OCI-LY7 (cell line): Measurements from ENCODE around the gene GAP43. TPM values are rescaled to one million over a fixed set of nuclear protein-coding genes. Genes with fewer than 3 reads are reported as not detected.
A peak's percentile ranks its signal among the peaks of the same experiment; 100 is the strongest.

ENCODE experiments used
- BruUV-seq: library from RNA; stranded (reverse); fragments of 400-500 nt; replicated peaks from 2 replicates; lab custom pipeline; 2021; lab: Mats Ljungman, UMichigan
- CTCF ChIA-PET: fragments of 300-600 bp; sonication (Branson Sonifier 250); formaldehyde crosslinking; loops from one replicate; lab custom pipeline; 2022; ENCODE audit warnings: antibody characterized with exemption; ENCODE audit not compliant: unreplicated experiment; lab: Charles Lee
- POLR2A ChIA-PET: fragments of 300-600 bp; sonication (Branson Sonifier 250); formaldehyde crosslinking; loops from one replicate; lab custom pipeline; 2022; ENCODE audit warnings: antibody characterized with exemption; lab: Charles Lee
- DNase-seq: peaks from one replicate; pipeline ENCODE4 v3.0.0-alpha.2; 2015; ENCODE audit warnings: low spot score
- H2AFZ ChIP-seq: fragments of 200-600 bp; sonication (generic), shearing (Covaris generic); 2 replicates; pipeline ENCODE4 v1.6.1; 2014; ENCODE audit warnings: mild to moderate bottlenecking, antibody characterized with exemption, low read length, moderate library complexity
- H3K27ac ChIP-seq: fragments of 200-600 bp; sonication (generic); 2 replicates; pipeline ENCODE4 v1.5.1; 2014; ENCODE audit warnings: mixed run types, low read depth, mild to moderate bottlenecking, moderate library complexity, low read length, inconsistent platforms; ENCODE audit not compliant: poor library complexity, severe bottlenecking
- H3K36me3 ChIP-seq: fragments of 200-600 bp; sonication (generic); 2 replicates; pipeline ENCODE4 v1.6.1; 2014; ENCODE audit warnings: mild to moderate bottlenecking, antibody characterized with exemption, low read length, moderate library complexity, mixed read lengths; ENCODE audit not compliant: insufficient read depth
- H3K4me1 ChIP-seq: fragments of 200-600 bp; sonication (generic); 2 replicates; pipeline ENCODE4 v1.5.1; 2014; ENCODE audit warnings: mild to moderate bottlenecking, low read length; ENCODE audit not compliant: insufficient read depth, poor library complexity, severe bottlenecking
- H3K4me2 ChIP-seq: fragments of 200-600 bp; sonication (generic); 2 replicates; pipeline ENCODE4 v1.6.1; 2014; ENCODE audit warnings: mild to moderate bottlenecking, low read length
- H3K4me3 ChIP-seq: fragments of 200-600 bp; sonication (generic); 2 replicates; pipeline ENCODE4 v1.5.1; 2014; ENCODE audit warnings: mild to moderate bottlenecking, low read depth, low read length; ENCODE audit not compliant: poor library complexity, severe bottlenecking
- H3K79me2 ChIP-seq: fragments of 200-600 bp; sonication (generic); 2 replicates; pipeline ENCODE4 v1.6.1; 2016; ENCODE audit warnings: low read depth, mild to moderate bottlenecking, low read length, moderate library complexity, mixed read lengths; ENCODE audit not compliant: insufficient read depth
- H3K9me2 ChIP-seq: fragments of 200-600 bp; sonication (generic); 2 replicates; pipeline ENCODE4 v1.6.1; 2016; ENCODE audit warnings: mild to moderate bottlenecking, low read length, mixed read lengths; ENCODE audit not compliant: insufficient read depth
- H3K9me3 ChIP-seq: fragments of 200-600 bp; sonication (generic); 2 replicates; pipeline ENCODE4 v1.6.1; 2014; ENCODE audit warnings: mild to moderate bottlenecking, mixed run types, low read length, mixed read lengths
- H4K20me1 ChIP-seq: fragments of 200-600 bp; sonication (generic); 2 replicates; pipeline ENCODE4 v1.6.1; 2014; ENCODE audit warnings: mild to moderate bottlenecking, antibody characterized with exemption, low read length, moderate library complexity, mixed read lengths; ENCODE audit not compliant: insufficient read depth
- EZH2phosphoT487 ChIP-seq: fragments of 200-600 bp; sonication (generic); IDR thresholded peaks from 2 replicates; pipeline ENCODE4 v1.6.1; 2018; ENCODE audit warnings: low read depth, borderline replicate concordance, mild to moderate bottlenecking, mixed run types, antibody characterized with exemption, low read length, moderate library complexity, mixed read lengths
- intact Hi-C: fragments of 100-400 bp; cut with micrococcal nuclease; formaldehyde crosslinking; loops from one replicate; pipeline ENCODE4 v1.10.0; 2022; ENCODE audit not compliant: unreplicated experiment
- total RNA-seq, 2 experiments: library from RNA; depleted of rRNA in 1 of 2; stranded (reverse); fragments of >200 nt in 1 of 2; shearing (Covaris generic) in 1 of 2; gene quantifications; 2 replicates each; pipeline ENCODE4 v1.2.3, GENCODE V29; 2014 to 2022
- TF ChIP-seq, protein P1 (sequence below): fragments of 200-600 bp; sonication (generic); conservative IDR thresholded peaks from 2 replicates; pipeline ENCODE4 v1.5.1; 2014; ENCODE audit warnings: mild to moderate bottlenecking, antibody characterized with exemption, low read length, moderate library complexity, mixed read lengths

Gene GAP43
- total RNA-seq, 2 experiments from 2014 or later, result not detected

DNA sequence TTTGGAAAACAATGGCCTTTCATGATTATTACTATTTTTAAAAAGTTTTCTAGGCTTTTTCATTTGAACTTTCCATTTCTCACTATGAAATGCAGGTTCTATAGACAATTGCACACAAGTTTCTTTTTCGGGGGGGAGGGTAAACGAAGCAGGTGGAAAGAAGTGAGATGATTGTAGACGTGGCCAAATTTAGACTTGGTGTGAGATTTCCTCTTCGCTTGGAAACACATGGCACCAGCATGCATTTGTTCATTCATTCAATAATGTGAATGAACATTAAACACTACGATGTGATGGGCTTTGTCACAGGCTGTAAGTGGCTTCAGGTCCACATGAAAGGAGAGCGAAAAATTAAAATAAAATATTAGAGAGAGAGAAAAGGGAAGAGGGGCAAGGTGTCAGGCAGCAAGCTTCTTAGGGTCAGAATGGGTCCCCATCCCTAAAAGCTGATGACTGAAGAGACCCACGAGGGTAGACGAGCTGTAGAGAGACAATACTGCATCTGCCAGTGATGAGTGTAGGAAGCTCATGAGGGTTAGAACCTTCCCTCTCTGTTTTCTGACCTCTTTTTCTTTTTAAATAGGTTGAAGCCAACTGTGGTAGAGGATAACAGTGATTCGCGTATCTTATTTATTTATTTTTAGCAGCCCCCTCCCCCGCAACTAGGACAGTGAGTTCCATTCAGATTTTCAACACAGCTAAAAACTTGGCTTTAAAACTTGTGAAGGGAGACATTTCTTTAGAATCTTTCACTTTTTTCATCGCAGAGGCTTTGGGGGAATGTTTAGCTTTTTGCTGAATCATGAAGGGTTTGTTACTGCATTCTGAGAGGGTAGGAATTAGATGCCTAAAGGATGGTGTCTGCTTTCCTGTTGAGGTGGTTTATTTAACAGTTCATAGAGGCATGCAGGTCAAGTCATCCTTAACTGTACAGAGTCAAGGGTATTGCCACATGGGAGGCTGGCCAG lies 36.2 kb downstream of the GAP43 start:
- peaks cover 27% of the 10 kb centered on the region for H3K4me1 ChIP-seq
- H3K9me3 ChIP-seq, result no peaks in the 10 kb centered on the region
- TF ChIP-seq, protein P1, sequence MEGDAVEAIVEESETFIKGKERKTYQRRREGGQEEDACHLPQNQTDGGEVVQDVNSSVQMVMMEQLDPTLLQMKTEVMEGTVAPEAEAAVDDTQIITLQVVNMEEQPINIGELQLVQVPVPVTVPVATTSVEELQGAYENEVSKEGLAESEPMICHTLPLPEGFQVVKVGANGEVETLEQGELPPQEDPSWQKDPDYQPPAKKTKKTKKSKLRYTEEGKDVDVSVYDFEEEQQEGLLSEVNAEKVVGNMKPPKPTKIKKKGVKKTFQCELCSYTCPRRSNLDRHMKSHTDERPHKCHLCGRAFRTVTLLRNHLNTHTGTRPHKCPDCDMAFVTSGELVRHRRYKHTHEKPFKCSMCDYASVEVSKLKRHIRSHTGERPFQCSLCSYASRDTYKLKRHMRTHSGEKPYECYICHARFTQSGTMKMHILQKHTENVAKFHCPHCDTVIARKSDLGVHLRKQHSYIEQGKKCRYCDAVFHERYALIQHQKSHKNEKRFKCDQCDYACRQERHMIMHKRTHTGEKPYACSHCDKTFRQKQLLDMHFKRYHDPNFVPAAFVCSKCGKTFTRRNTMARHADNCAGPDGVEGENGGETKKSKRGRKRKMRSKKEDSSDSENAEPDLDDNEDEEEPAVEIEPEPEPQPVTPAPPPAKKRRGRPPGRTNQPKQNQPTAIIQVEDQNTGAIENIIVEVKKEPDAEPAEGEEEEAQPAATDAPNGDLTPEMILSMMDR, result no peak
- TF ChIP-seq EZH2phosphoT487, result no peak
- no peaks in the 10 kb centered on the region for H4K20me1 ChIP-seq
- peak overlapping the region; percentile 86; the same call in 1 of the 2 replicates for H2AFZ ChIP-seq
- no TSS peak for BruUV-seq
- H3K79me2 ChIP-seq, result no peaks in the 10 kb centered on the region
- H3K4me2 ChIP-seq, result peak overlapping the region; percentile 59
- H3K4me3 ChIP-seq, result peak overlapping the region; percentile 66
- DNase-seq, result peak; percentile 4
- POLR2A ChIA-PET, result interaction anchor here (0.6 to 0.7 kb wide), 2 partner anchors 21 to 306 kb away, joined by 3 read pairs; no protein-coding TSS in a partner anchor
- CTCF ChIA-PET, result no interaction called here
- no peaks in the 10 kb centered on the region for H3K36me3 ChIP-seq
- no peak overlapping the region for H3K27ac ChIP-seq
- no peaks in the 10 kb centered on the region for H3K9me2 ChIP-seq
- intact Hi-C loops, result no loop called here

DNA sequence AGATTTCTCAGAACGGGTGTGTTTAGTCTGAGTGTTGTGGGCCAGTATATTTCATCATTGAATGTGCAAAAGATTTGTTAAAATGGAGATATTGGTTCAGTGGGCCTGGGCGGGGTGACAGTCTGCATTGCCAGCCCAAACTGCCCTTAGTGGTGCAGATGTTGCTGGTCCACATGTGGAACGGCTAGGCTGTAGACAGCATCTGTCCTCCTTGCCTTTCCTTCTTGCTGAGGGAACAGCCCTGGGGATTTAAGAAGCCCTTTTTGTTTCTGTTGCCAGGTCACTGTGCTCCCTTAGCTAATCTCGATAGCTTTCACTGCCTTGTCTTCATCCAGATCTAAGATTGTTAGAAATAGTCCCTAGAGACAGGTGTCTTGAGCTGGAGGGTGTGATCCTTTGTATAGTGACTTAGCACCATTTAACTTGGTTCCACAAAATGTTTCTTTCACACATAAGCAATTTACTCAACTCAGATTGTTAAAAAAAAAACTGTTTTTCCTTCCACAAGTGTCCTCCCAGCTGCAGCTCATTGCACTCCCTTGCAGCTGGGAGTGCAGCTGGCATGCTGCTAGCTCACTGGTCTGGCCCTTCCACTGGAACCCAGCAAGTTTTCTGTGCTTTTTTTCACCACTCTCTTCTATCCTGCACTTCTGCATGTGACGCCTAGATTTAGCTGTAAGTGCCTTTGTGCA lies 37.5 kb downstream of the GAP43 start:
- H3K4me1 ChIP-seq, result peaks cover 27% of the 10 kb centered on the region

More for the DNA sequence above, 37.5 kb downstream of the GAP43 start:
- Histone ChIP-seq H3K4me2 (no peak overlapping the region), H3K79me2 (no peaks in the 10 kb centered on the region), H2AFZ (no peak overlapping the region), H4K20me1 (no peaks in the 10 kb centered on the region), H3K9me3 (no peaks in the 10 kb centered on the region), H3K4me3 (no peak overlapping the region), H3K9me2 (no peaks in the 10 kb centered on the region), H3K27ac (no peak overlapping the region), H3K36me3 (no peaks in the 10 kb centered on the region)
- BruUV-seq, result no TSS peak
- CTCF ChIA-PET, result no interaction called here
- DNase-seq, result peak; percentile 12
- POLR2A ChIA-PET, result interaction anchor here (0.5 to 0.6 kb wide), 2 partner anchors 83 to 185 kb away, joined by 3 read pairs; no protein-coding TSS in a partner anchor
- intact Hi-C loops, result no loop called here
- TF ChIP-seq, protein P1, result no peak
- no peak for TF ChIP-seq EZH2phosphoT487
